ENCODE results near the gene CDON.

GRCh38 chr11:125933030-125933813 lies 129.4 kb downstream of the CDON start:
- TF ChIP-seq CTCF (IDR thresholded peaks at IDR 0.05) (no peak), POLR2A (IDR thresholded peaks at IDR 0.05) (no peak)
